Measurements from ENCODE around the gene MAGI1. TPM values are rescaled to one million over a fixed set of nuclear protein-coding genes. Genes with fewer than 3 reads are reported as not detected.

Gene MAGI1
- total RNA-seq, 2 experiments from 2014 or later = 0.29 to 4.3 TPM

DNA sequence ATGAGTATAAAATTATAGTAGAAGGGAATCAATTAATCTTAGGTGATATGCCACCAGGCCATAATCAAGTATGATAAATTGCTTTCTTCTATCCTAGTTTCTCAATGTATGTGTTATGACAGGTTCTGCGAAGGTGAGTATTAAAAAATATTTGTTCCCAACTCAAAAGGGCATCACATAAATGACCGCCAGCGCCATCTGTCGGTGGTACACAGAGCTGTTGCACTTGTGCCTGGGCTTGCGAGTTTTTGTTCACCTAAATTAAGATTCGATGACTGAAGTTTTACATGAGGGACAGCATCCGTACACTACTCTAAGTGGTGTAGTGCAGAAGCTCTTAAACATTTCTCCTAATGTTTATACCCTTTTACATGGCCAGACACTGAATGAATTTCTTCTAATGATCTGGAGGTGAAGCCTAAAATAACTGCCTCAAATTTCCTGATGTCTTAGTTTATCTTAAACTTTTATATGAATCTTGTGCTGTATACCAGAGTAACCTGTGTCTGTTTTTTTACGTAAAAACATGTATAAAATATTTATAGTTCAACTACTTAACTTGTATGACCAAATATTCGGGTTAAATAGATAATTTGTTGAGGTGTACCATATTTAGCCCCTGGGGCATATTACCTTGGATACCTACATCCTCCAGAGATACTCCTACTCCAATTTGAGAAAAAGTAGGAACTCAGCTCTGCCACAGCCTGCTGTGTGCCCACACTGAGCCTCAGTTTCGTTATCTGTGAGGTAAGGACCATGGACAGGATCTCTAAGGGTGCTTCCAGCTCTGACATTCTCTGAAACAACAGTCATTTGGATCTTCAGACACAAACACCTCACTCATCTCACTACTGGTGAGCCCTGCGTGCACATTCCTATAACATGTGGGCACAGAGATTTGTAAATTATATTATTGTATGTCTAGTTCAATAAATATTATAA, 365.6 kb downstream of the MAGI1 start:
- CTCF ChIA-PET = no interaction called here
- H3K36me3 Mint-ChIP-seq = no peaks in the 10 kb centered on the region
- ATAC-seq = no peak
- DNase-seq = peak; percentile 40
- no peaks in the 10 kb centered on the region for H3K9me3 Mint-ChIP-seq (ENCODE audit: low read depth)
- H3K27me3 Mint-ChIP-seq = no peaks in the 10 kb centered on the region
- no peaks in the 10 kb centered on the region for H3K4me1 Mint-ChIP-seq
- no peak overlapping the region for H3K27ac Mint-ChIP-seq
- no peak overlapping the region for H3K4me3 Mint-ChIP-seq

DNA sequence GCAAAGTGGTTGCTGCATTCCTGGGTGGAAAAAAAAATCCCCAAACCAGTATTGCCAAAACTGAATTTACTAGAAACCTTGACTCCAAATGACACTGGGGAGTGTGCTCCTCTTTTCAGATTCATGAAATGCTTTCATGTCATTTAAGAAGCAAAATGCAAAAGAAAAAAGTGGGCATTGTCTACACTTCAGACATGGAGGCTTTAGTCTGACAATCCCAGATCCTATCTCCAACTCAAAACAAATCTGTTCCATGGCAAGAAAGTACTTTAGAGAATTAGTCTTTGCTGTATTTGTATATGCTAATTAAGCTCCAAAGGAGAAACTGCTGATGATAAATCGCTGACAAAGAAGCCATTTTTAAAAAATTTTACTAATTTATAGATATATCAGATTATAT, 366.7 kb downstream of the MAGI1 start:
- no peaks in the 10 kb centered on the region for H3K4me1 Mint-ChIP-seq
- ATAC-seq (no peak), DNase-seq (no peak)
- H3K9me3 Mint-ChIP-seq (ENCODE audit: low read depth) = no peaks in the 10 kb centered on the region
- H3K36me3 Mint-ChIP-seq = no peaks in the 10 kb centered on the region
- no peak overlapping the region for H3K4me3 Mint-ChIP-seq
- CTCF ChIA-PET = no interaction called here
- no peaks in the 10 kb centered on the region for H3K27me3 Mint-ChIP-seq
- no peak overlapping the region for H3K27ac Mint-ChIP-seq

DNA sequence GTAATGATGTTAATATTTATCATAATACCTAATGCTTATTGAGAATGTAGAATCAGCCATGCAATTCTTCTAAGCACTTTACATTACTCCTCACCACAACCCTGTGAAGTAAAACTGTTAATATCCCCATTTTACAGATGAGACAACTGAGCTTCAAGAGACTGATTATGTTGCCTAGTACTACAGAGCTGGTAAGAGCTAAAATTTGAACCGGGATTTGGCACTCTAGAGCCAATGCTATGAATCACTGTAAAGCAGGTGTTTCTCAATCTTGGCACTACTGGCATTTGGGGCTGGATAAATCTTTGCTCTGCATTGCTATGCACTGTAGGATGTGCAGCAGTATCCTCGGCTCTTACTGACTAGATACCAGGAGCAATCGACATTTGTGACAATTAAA, 367.7 kb downstream of the MAGI1 start:
- no peak overlapping the region for H3K27ac Mint-ChIP-seq
- ATAC-seq = no peak
- no peaks in the 10 kb centered on the region for H3K9me3 Mint-ChIP-seq (ENCODE audit: low read depth)
- CTCF ChIA-PET = no interaction called here
- H3K4me3 Mint-ChIP-seq = no peak overlapping the region
- no peaks in the 10 kb centered on the region for H3K36me3 Mint-ChIP-seq
- H3K4me1 Mint-ChIP-seq = no peaks in the 10 kb centered on the region
- no peak for DNase-seq
- no peaks in the 10 kb centered on the region for H3K27me3 Mint-ChIP-seq

DNA sequence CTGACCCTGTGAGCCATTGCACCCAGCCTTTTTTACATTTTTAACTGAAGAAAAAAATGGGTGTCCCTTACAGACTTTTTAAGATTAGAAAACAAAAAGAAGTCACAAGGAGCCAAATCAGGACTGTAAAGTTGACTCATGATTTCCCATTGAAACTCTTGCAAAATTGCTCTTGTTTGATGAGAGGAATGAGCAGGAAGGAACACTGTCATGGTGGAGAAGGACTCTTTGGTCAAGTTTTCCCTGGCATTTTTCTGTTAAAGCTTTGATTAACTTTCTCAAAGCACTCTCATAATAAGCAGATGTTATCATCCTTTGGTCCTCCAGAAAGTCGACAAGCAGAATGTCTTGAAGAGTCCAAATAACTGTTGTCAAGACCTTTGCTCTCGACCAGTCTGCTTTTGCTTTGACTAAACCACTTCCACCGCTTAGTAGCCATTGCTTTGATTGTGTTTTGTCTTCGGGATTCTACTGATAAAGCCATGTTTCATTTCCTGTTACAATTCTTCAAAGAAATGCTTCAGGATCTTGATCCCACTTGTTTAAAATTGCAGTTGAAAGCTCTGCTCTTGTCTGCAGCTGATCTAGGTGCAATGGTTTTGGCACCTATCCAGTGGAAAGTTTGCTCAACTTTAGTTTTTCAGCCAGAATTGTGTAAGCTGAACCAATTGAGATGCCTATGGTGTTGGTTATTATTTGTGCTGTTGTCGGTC, 369.4 kb downstream of the MAGI1 start:
- H3K36me3 Mint-ChIP-seq = no peaks in the 10 kb centered on the region
- H3K27me3 Mint-ChIP-seq = no peaks in the 10 kb centered on the region
- H3K4me1 Mint-ChIP-seq = no peaks in the 10 kb centered on the region
- CTCF ChIA-PET = no interaction called here
- no peaks in the 10 kb centered on the region for H3K9me3 Mint-ChIP-seq (ENCODE audit: low read depth)
- DNase-seq (no peak), ATAC-seq (no peak)
- no peak overlapping the region for H3K27ac Mint-ChIP-seq
- no peak overlapping the region for H3K4me3 Mint-ChIP-seq

DNA sequence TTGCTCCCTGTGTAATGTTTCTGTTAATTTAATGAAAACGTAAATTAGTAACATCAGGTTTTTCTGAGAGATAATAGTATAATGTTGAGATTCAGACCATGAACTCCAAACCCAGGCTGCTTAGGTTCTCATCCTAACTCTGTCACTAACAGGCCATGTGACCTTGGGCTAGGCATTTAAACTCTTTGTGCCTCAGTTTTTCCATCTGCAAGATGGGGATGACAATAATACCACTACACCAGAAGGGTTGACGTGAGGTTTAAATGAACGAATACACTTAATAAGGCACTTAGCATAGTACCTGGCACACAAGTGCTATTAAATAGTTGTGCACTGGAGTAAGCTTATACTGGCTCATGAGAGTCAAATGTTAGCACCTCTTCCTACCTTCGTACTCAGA, 370.8 kb downstream of the MAGI1 start:
- no peaks in the 10 kb centered on the region for H3K27me3 Mint-ChIP-seq
- ATAC-seq = no peak

DNA sequence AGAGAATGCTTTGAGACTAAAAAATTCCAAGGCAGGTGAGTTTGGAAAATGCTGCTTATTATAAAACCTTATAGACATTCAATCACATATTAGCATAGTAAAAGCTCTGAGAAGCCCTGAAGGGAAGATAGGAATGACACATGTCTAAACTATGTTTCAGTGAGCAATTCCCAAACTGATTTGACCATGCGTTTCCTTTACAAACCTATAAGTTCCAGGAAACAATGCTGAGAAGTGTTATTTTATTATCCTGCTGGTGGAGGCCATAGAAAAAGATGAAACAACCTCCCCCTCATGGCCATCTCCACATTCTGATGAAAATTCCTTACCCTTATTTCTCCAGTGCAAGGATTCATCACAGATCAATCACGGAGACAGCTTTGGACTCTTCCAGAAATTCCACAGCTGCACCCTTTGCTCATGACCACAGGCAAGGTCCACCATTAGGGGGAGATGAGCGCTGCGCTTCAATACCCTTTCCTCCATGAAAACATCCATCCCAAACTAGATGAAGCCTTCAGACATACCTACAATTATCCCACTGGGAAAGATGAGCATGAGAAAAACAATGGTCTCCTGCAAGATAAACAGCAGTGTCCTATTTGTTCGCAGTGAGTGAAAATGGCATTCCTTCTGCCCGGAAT, 372.1 kb downstream of the MAGI1 start:
- Mint-ChIP-seq H3K27me3 (no peaks in the 10 kb centered on the region), H3K4me1 (no peaks in the 10 kb centered on the region), H3K4me3 (no peak overlapping the region), H3K27ac (no peak overlapping the region), H3K9me3 (ENCODE audit: low read depth) (no peaks in the 10 kb centered on the region), H3K36me3 (no peaks in the 10 kb centered on the region)
- DNase-seq = no peak
- CTCF ChIA-PET = no interaction called here
- ATAC-seq = no peak

More for the DNA sequence above, 370.8 kb downstream of the MAGI1 start:
- H3K4me3 Mint-ChIP-seq = no peak overlapping the region
- no peak overlapping the region for H3K27ac Mint-ChIP-seq
- H3K36me3 Mint-ChIP-seq = no peaks in the 10 kb centered on the region
- H3K4me1 Mint-ChIP-seq = no peaks in the 10 kb centered on the region
- H3K9me3 Mint-ChIP-seq (ENCODE audit: low read depth) = no peaks in the 10 kb centered on the region
- DNase-seq = no peak
- CTCF ChIA-PET = no interaction called here

DNA sequence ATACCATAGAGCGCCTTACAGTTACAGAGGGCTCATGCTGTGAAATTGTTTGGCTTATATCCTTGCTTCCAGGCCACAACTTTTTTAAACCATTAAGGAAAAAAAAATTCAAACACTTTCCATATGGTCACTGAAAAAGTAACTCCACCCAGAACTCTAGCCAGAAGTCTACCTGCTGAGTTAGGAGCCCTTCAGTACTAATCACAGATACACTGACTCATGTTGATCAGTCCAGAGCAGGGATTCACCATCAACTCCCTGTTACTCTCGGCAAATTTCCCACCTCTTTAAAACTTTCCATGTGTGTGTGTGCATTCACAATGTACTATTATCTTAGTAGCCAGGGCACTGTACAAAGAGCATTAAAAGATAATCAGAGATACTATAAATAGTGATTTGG, 372.8 kb downstream of the MAGI1 start:
- CTCF ChIA-PET = no interaction called here
- H3K4me1 Mint-ChIP-seq = no peaks in the 10 kb centered on the region
- H3K27ac Mint-ChIP-seq = no peak overlapping the region
- no peak for ATAC-seq
- no peak overlapping the region for H3K4me3 Mint-ChIP-seq
- no peaks in the 10 kb centered on the region for H3K36me3 Mint-ChIP-seq
- no peaks in the 10 kb centered on the region for H3K9me3 Mint-ChIP-seq (ENCODE audit: low read depth)
- DNase-seq = no peak
- no peaks in the 10 kb centered on the region for H3K27me3 Mint-ChIP-seq

DNA sequence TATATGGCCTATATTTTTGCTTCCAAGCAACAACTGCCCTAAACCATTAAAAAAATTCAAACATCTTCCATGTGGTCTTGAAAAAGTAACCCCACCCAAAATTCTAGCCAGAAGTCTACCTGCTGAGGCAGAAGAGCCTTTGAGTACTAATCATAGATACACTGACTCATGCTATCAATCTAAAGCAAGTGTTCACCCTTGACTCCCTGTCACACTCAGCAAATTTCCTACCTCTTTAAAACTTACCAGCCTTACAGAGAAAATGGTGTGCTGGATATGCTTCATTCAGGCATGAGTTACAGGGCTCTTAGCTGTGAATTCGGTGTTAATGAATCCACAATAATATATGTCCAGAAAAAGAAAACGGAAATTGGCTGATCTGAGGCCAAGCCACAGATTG, 373.8 kb downstream of the MAGI1 start:
- no peaks in the 10 kb centered on the region for H3K36me3 Mint-ChIP-seq
- H3K27ac Mint-ChIP-seq = no peak overlapping the region
- CTCF ChIA-PET = no interaction called here
- H3K4me1 Mint-ChIP-seq = no peaks in the 10 kb centered on the region
- DNase-seq = no peak
- ATAC-seq = no peak
- no peaks in the 10 kb centered on the region for H3K27me3 Mint-ChIP-seq
- no peaks in the 10 kb centered on the region for H3K9me3 Mint-ChIP-seq (ENCODE audit: low read depth)
- H3K4me3 Mint-ChIP-seq = no peak overlapping the region

DNA sequence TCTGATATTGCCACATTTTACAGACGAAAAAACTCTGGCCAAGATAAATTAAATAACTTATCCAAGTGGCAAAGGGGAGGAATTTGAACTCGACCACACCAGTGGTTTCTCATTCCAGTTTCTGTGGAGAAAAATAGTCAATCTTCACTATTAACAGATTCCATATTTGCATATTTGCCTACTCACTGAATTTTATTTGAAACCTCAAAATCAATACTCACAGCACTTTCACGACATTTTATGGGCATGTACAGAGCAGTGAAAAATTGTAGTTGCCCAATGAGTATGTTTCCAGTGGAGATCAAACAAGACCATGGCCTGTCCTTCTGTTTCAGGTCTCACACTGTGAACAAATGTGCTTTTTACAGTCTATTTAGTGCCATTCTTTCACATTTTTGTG, 374.3 kb downstream of the MAGI1 start:
- Mint-ChIP-seq H3K4me1 (no peaks in the 10 kb centered on the region), H3K27me3 (no peaks in the 10 kb centered on the region), H3K4me3 (no peak overlapping the region), H3K36me3 (no peaks in the 10 kb centered on the region), H3K9me3 (ENCODE audit: low read depth) (no peaks in the 10 kb centered on the region), H3K27ac (no peak overlapping the region)
- CTCF ChIA-PET = no interaction called here
- ATAC-seq (no peak), DNase-seq (no peak)

DNA sequence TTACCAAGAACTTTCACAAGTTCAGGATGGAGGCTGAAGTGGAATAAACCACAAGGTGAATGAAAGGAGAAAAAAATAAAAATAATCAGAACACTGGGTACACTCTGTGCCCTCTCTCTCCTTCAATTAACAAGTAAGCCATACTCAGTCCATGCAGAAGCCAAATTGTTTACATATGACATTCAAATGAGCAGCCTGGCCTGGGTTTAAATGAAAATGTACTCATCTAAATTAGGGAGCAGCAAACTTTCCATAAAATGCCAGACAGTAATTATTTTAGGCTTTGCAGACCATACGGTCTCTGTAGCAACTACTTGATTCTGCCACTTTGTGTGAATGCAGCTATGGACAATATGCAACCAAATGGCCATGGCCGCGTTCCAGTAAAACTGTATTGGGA, 376.6 kb downstream of the MAGI1 start:
- no peak for ATAC-seq
- H3K9me3 Mint-ChIP-seq (ENCODE audit: low read depth) = no peaks in the 10 kb centered on the region
- no peak overlapping the region for H3K4me3 Mint-ChIP-seq
- no peak overlapping the region for H3K27ac Mint-ChIP-seq
- H3K36me3 Mint-ChIP-seq = no peaks in the 10 kb centered on the region
- H3K27me3 Mint-ChIP-seq = no peaks in the 10 kb centered on the region
- CTCF ChIA-PET = no interaction called here
- no peak for DNase-seq
- H3K4me1 Mint-ChIP-seq = no peaks in the 10 kb centered on the region

DNA sequence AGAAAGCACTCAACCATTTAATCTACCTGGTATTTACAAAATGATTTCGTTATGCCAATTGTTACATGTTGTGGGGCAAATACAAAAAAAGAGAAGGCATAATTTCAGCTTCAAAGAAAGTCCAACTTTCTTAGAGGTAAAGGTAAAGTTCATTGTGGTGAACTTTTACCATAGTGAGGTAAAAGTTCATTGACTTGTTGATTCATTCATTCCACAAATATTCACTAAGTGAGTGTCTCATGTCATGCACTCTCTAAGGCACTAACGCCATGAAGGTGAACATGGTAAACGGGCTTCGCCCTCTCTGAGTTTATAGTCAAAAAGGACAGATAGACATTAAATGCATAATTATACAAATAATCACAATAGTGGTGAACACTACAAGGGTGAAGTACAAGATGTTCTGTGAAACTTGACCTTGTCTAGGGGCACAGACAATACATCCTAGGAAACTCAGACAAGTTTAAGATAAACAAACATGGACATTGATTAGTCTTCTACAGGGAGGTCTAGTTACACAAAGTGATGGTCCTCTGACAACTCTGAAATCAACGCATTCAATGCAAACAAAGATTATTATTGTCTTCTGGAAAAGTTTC, 378.6 kb downstream of the MAGI1 start:
- no peaks in the 10 kb centered on the region for H3K9me3 Mint-ChIP-seq (ENCODE audit: low read depth)
- DNase-seq = no peak
- H3K4me1 Mint-ChIP-seq = no peaks in the 10 kb centered on the region
- H3K27ac Mint-ChIP-seq = no peak overlapping the region
- no peak overlapping the region for H3K4me3 Mint-ChIP-seq
- ATAC-seq = no peak
- CTCF ChIA-PET = no interaction called here
- H3K36me3 Mint-ChIP-seq = no peaks in the 10 kb centered on the region
- no peaks in the 10 kb centered on the region for H3K27me3 Mint-ChIP-seq

DNA sequence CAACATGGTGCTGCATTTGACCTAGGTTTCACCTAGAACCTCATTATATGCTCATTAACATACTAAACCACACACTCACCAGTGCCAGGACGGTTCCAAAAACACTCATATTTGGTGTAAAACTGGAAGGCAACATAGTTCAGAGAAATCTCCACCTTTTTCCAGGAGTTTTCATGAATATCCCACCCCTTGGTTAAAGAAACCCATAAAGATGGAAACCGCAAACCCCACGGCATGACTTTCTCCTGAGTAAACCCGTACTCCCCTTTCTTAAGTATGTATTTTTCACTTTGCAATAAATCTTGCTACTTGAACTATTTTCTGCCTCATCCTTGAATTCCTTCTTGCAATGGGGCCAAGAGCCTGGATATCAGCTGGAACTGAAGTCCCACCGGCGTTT, 379.3 kb downstream of the MAGI1 start:
- ATAC-seq = no peak
- Mint-ChIP-seq H3K27ac (no peak overlapping the region), H3K36me3 (no peaks in the 10 kb centered on the region), H3K9me3 (ENCODE audit: low read depth) (no peaks in the 10 kb centered on the region), H3K4me1 (no peaks in the 10 kb centered on the region), H3K4me3 (no peak overlapping the region), H3K27me3 (no peaks in the 10 kb centered on the region)
- DNase-seq = no peak
- CTCF ChIA-PET = no interaction called here

DNA sequence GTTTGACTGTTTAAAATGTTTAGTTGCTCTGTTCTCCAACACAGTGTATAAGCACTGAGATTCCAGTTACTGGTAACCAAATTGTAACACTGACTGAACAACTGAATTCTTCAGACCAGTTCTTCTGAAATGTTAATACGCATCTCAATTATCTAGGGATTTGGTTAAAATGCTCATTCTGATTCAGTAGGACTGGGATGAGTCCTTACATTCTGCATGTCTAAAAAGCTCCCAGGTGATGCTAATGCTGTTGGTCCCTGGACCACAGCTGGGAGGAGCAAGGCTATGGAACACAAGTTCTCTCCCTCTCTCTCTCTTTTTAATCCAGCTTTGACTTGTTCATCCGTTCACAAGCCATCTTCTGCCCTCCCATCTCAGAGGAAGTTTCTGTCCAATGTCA, 380.3 kb downstream of the MAGI1 start:
- DNase-seq = no peak
- ATAC-seq = no peak
- CTCF ChIA-PET = no interaction called here
- Mint-ChIP-seq H3K9me3 (ENCODE audit: low read depth) (no peaks in the 10 kb centered on the region), H3K27me3 (no peaks in the 10 kb centered on the region), H3K27ac (no peak overlapping the region), H3K4me3 (no peak overlapping the region), H3K36me3 (no peaks in the 10 kb centered on the region), H3K4me1 (no peaks in the 10 kb centered on the region)

DNA sequence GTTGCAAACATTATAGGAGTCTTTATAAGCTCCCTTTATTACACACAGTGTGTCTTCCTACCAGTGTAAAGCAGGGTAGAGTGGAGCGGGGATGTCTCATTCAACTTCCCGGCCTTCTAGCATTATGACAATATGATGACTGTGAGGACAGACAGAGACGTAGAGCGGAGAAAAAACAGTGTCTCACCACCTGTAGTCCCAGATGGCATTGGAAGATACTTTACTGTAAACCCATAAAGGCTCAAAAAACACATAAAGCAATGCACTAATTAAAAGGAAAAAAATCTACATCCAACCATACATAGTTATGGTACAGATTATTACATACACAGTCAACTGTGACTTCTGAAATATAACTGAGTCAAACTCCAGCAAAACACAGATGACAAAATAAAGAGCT, 383.7 kb downstream of the MAGI1 start:
- Mint-ChIP-seq H3K4me3 (no peak overlapping the region), H3K27me3 (no peaks in the 10 kb centered on the region), H3K9me3 (ENCODE audit: low read depth) (no peaks in the 10 kb centered on the region), H3K4me1 (no peaks in the 10 kb centered on the region), H3K27ac (no peak overlapping the region), H3K36me3 (no peaks in the 10 kb centered on the region)
- DNase-seq = no peak
- no peak for ATAC-seq
- CTCF ChIA-PET = no interaction called here
